Superior temporal gyrus (tissue), 1 donor: ENCODE results near the gene C11orf16.
"Not testable (repeated sequence)": the region's sequence is repeated elsewhere in the genome, so short reads cannot be mapped to it uniquely, and the experiment has no call there.

Source experiments
- DNase-seq: peaks from one replicate; pipeline ENCODE4 v3.0.0-alpha.2; 2016; ENCODE audit errors: extremely low spot score

Gene C11orf16, protein sequence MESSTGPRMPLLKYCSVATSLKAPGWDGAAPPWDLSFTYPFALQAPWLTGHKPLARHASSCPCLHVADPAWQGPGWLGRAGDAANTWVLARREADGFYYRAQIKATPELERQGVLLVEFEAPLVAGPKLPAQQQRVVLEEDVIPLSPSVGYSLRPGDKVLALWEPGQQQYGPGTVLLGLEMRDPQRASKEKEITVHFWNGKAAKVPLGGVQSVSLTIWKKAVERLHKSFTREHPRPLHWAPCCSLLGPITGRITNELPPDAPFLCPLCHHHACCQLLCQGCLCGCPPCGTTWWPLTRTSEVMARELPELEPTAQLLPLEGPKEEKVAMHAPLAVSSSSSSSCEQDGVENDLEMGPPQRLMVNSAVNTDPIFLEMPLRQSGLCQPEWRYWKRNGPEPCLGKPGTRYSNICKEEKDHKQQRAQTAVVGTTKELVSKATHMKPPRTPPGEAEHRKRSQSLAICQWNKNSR

DNA sequence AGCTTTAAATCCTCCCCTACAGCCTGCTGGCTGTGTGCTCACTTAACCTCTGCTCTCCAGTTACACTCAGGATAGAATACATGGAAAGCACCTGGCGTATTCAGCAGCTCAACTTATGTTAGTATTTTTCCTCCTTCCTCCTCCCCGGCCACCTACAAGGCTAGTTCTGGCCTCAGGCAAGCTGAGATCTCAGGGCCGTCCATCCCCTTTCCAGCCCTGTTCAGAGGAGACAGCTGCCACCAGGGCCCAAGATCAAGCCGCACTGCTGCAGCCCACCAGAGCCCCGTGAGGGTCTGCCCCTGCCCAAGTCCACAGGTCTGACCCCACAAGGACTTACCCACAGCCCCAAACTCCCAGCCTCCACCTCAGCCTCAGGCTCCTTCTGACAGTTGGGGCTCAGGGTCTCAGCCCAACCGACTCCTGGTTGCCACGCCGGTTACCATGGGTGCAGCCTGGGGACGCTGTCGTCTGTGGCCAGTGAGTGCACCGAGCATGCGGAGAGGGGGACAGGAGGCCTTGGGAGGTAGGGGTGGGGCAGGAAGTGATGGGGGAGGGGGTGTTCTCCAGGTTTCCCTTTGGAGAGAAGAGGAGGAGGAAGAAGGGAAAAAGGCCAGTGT lies at the start of gene C11orf16:
TSS of gene C11orf16 (minus strand) at position 384 of the 617 bp plus-strand sequence. CDS start 639 bp downstream, outside the sequence.
- DNase-seq, result no peak

DNA sequence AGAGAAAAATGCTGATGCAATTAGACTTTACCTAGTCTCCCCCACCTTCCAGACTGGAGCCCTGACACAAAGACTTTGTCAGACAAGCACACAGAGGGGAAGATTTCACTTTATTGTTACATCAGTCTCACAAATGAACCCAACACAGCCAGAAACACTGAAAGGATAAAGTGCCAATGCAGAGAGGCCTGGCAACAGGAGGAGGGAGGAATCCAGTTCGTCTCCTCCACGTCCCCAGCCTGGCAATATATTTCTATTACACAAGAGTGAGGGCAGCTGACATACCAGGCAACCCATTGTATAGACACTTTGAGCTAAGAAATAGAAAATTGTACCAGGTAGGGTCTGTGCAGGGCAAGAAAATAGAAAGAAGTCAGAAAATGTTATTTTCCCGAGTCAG lies 47.7 kb upstream of the C11orf16 start:
- no peak for DNase-seq

DNA sequence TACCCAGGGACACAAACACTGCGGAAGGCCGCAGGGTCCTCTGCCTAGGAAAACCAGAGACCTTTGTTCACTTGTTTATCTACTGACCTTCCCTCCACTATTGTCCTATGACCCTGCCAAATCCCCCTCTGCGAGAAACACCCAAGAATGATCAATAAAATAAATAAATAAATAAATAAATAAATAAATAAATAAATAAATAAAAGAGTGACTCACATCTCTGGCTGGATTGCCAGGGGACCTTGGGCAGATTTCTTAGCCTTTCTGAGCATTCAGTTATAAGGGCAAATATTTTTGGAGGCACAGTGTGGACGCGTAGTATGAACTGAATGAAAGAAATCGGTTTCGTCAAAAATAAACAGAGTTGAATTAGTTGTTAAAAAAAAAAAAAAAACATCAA lies 46.6 kb upstream of the C11orf16 start:
- not testable (repeated sequence) for DNase-seq

DNA sequence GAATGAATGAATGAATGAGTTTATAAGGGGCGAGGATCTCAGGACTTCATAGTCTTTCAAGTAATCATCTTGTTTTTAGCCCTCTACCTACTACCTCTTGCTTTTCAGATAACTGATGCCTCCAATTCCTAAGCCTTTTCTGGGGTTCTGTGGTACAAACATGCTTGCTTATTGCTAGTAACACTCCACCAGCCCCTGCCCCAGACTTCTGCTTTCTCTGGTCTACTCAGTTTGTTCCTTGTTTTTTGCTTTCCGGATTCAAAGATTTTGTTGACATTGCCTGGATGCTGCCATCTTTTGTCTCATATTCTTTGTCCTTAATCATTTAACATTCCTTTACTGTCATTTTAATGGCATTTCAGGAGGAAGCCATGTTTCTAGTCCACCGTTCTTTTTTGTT lies 40.4 kb upstream of the C11orf16 start:
- DNase-seq, result no peak

DNA sequence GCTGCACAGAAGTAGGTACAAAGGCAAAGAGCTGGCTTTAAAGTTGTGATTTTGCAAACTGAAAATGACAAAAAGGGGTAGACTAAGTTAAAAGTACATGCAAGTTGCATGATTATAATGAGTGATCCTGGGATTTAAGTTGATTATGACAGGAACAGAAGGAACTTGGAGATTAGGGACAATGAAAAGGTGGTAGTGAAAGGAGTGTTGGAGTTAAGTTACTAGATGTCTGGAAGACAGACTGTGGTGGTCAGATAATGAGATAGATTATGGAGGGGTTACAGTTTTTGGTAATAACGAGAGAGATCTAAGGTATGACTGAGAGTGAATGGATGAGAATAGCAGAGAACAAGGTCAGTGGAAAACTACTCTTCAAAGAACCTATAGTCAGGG lies 39.2 kb upstream of the C11orf16 start:
- DNase-seq, result no peak

DNA sequence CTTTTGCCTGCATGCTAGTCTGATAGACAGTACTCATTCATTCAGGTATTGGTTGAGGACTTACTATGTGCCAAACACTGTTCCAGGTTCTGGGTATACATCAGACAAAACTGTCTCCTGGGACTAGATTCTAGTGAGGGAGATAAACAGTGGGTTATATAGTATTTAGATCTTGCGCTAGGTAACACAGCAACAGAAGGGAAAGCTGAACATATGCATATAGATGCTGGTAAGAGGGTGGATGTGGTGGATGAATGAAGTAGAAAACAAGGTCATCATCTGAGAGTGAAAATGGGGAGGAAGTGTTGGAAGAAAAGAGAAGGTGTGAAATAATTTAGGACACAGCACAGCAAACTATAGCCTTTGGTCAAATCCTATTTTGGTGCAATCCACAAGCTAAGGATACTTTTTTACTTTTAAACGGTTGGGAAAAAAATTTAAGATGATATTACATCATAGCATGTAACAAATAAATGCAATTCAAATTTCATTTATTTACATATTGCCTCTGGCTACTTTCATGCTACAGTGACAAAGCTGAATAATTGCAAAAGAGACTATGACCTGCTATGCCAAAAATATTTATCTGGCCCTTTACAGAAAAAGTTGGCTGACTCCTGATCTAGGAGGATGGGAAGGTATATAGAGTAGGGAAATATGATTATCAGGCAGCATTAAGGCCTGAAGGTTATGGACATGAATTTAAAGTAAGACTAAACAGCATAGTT lies 38.6 kb upstream of the C11orf16 start:
- DNase-seq, result no peak

DNA sequence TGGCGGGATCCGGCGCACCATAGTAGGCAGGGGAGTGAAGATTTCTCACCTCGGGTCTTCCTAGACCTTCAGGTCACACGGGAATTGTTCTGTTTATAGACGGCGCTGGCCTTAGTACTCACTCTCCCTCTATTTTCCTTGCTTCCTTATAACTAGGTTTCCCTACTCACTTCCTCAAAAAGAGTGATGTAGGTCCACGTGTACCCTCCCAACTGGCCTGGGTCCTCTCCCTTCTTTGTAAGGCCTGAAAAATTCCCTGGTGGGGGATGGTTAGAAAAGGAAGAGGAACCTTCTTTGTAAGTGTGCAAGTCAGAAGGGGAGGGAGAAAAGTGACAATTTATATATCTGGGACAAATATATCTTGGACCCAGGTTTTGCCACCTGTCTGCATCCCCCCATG lies 34.4 kb upstream of the C11orf16 start:
- no peak for DNase-seq

DNA sequence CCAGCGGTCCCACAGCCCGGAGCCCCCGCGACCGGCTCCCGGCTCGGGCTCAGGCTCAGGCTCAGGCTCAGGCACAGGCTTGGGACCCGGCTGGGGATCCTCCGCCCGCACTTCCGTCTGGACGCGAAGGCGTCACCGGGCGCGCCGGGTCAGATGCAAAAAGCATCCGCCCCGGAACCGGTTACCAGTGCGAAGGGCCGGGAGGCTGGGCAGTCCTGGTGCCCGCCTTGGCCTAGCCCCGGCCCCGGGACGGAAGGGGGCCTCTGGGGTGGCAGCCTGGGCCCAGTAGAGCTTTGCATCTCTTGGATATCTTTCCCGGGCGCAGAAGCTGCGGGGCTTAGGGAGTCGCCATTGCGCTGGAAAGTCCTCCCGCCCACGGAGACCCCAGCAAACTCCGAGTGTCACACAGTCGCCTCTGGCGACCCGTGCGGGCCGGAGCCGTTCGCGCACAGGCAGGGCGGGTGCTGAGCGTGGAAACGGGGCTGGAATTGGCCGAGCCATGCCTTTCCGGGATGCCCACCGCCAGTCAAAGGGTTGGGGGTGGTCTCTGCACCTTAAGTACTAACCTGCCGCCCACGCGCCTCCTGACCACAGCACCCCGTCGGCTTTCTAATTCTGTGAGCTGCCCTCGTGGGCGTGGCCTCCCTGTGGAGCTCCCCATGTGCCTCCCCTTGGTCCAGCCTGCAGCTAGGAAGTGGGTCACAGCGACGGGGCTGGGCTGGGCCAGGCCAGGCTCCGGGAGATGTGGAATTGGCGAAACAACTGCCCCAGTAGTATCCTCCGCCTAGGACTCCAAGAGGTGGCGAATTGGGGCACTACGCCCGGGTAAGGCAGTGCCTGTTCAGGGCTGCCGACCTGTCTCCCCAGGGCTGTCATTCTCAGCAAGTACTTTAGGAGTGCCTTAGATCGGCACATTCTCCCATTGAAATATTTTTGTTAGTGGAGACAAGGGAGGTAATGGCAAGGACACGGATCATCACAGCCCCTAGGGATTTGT lies 31.9 kb upstream of the C11orf16 start, which contains the start of gene TMEM9B:
TSS of gene TMEM9B (minus strand) at position 119 of the 997 bp plus-strand sequence. CDS start 129 bp downstream, outside the sequence.
- DNase-seq, result peak; percentile 88

DNA sequence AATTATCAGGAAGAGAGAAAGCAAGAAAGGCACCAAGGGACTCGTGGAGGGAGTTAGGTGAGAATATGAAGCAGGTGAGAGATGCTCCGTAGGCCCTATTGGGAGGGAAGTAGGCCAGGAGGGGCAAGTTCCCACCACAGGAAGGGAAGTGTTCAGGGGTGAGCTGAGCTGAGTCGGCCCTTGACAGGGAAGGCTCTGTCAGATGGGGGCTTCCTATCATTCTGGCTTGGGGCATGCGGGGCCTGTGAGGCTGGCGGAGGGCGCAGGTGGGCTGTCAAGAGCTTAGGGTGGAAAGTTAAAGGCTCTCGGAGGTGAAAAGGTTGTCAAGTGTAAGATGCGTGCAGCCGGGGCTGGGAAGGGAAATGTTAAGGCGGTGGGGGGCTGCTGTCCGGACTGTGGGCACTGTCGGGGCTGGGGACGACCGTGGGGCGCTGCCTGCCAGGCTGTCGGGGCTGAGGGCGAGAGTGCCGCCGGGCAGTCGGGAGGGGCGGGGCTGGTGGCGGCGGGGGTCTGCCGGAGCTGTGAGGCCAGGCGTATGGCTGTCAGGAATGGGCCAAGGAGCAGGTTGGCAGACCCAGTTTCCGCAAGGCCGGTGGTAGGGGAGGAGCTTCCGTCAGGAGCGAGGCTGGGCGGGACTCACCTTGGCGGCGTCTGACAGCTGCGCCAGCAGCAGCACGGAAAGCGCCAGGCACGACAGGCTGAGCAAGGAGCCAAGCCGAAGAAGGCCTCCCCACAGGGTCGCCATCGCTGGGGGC lies 31.0 kb upstream of the C11orf16 start:
- no peak for DNase-seq

DNA sequence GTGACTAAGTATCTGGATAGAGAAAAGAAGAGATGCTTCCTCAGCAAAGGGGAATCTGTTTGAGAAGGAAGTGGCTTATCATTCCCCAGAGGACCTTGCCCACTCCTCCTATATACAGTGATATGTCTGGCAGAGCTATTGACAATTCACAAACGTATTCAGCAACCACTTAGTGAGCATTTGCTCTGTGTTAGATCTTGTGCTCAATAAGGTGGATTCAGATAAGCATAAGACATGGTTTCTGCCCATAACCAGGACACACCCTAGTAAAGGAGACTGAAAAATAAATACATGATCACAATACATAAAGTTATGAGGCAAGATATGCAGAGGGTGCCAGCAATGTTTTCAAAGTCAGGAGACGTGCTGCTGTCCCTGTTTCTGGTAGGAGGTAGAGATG lies 30.1 kb upstream of the C11orf16 start:
- no peak for DNase-seq

DNA sequence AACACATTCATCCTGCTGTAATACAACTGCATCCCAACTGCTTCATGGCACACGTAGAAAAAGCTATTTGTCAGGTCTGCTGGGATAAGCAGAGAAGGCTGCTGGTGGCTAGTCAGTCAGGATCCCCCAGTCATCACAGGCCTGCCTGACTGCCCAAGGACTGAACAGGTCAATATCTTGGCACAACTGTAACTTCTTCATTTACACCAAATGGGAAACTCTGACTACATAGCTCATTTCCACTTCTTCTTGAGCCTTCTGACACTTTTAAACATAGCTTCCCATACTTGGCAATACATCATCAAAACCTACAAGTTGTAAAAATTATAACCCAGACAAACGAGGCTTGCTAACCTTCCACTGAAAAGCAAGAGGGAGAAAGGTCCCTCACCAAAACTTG lies 28.7 kb upstream of the C11orf16 start:
- no peak for DNase-seq

DNA sequence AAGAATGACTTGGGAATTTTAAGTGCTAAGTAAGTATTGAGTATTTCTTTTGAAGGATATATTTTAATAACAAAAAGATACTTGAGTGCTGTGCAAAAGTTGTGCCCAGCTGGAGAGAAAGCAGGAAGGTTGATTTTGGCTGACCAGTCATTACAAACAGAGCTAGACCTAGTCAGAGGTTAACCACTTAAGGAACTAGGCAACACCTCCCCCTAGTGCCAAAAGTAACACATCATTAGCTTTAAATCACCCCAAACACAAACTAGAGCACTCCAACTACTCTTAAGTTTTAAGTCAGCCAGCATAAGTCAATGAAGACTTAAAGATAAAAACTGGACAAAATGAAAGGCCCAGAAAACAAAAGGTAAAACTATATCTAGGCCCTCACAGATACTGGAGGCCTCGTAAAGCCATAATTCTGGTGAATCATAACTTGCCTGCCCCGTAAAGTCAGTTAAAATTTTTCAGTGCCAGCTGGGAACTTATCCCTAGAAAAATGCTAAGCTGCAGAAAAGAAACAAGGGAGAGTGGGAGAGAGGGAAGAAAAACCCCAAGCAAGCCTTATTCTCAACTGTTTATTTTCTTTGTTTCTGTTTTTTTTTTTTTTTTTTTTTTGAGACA lies 26.9 kb upstream of the C11orf16 start:
- DNase-seq, result peak; percentile 55

DNA sequence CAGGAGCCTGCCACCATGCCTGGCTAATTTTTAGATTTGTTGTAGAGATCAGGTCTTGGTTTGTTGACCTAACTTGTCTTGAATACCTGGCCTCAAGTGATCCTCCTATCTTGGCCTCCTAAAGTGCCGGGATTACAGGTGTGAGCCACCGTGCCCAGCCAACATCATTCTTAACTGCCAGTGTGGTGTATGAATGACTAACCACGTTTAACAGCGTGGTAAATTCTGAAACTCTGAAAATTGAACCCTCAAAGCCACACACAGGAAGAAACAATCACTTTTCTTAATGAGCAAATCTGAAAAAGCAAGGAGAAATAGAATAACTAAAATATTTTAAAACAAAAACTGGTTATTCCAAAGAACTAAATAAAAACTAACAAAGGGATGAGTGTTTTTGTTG lies 24.1 kb upstream of the C11orf16 start:
- no peak for DNase-seq

DNA sequence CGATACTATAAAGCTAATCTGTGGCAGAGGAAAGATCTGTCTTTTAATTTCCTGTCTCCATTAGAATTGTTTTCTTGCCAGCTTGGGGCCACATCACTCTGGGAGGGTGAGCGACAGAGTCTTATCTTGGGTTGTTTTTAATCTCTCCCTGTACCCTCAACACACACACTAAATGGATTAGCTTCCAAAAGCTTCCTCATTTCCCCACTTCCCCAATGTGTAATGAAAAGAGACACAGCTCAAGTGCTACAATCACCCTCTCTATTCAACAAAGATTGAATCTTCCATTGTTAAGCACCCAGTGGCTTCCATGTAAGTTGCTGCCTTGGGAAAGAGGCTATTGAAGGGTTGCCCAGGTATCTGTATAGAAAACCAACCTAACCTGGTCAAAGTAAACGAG lies 16.1 kb upstream of the C11orf16 start:
- no peak for DNase-seq

DNA sequence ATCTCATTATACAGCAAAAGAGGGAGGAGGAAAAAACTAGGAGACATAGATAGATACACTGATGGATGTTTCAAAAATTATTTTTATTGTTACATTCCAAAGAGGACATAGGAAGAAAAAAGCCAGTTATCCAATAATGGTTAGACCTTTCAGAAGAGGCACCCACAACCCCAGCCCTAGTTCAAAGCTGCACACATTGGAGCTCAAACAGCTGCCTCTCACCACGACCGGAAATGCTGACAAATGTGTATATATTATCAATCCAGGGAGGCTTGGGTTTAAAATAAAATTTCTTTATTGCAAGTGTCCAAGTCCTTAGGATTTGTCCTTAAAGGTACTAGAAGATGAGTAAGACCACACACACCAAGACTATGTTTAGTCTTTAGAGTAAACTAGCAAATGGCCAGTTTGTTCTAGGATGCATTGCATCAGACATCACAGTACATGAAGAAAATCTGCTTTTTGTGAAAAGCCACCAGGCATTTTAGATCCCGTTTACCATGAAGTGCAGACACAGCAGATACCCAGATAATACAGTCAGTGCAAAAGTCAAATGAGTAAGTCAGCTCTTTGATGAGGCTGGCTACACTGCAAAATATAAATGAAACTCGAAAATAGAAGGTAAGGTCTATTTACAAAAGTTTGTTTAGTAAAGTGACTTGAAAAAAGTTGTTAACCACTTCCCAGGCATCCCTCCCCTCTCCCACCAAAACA lies 14.6 kb upstream of the C11orf16 start:
- DNase-seq, result no peak

DNA sequence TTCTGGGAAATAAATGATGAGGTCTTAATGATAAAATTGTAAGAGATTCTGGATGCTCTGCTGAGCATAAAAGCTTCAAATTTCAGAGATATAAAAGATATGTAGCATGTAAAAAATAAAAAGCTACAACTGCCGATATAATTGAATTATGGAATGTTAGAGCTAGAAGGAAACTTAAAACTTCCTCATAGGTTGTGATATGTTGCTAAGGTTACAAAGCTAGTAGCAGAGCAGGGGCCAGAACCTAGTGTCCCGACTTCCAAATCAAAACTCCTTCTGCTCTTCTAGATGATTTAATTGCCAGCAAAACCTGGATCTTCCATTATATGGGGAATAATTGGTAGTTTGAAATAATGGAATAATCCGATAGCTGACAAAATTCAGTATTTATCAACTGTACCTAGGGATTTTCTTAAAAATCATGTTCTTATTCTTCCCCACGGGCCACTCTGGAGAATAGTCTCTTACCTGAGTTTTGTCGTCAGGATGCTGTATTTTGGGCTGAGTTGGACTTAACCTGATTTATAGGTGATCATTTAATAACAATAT lies 9.8 kb upstream of the C11orf16 start, which contains the start of gene ASCL3:
TSS of gene ASCL3 (minus strand) at position 499 of the 549 bp plus-strand sequence. CDS start 4,855 bp downstream, outside the sequence.
- no peak for DNase-seq

DNA sequence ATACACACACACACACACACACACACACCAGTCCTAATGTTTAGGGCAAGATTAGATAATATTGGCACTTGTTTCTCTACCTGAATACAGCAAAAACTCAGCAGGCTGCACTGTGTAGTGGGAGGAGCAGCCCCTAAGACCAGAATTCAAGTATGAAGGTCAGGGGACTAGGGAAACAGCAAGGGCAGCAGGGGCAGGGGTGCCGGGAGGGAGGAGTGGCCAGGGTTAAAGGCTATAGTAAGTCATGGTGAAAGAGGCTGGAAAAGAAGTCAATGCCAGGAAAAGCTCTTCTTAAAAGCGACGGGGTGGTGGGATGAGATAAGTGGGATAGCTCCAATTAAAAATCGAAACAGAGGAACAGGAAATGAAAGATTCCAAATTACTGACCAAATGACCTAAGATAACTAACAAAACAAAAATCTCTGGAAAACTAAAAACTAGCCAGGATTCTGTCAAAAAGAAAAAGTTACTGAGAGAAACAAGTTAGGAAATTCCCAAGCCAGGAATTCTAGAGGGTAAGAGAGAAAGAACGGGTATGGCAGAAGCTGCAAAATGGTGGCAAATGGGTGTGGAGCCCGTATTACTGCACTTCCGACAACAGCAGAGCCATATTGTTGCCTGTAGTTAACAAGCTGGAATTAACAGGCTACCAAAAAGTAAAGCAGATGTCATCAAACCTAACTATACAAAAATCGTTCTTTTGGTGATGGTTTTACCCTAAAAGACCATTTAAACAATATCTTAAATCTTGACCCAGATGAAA lies 8.8 kb upstream of the C11orf16 start:
- no peak for DNase-seq

DNA sequence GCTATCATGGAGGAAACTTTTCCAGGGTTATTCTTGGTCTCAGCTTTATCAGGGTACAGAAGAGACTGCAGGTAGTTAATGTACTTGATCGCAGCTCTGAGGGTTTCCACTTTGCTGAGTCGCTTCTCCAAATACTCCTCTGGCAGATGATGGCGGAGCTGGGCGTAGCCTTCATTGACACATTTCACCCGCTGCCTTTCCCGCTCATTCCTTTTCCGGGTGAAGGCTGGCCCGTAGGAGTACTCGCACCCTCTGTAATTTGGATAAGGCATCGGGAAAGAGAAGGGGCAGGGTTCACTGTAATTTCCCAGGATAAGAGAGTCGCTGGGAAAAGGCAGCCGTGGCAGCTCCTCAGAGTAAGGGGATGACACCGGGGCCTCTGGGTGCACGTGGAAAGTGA lies 4.9 kb upstream of the C11orf16 start:
- DNase-seq, result no peak
